ENCODE measurements around the gene LDLRAD4.

LDLRAD4 gene

GRCh38 chr18:13393338-13393737, 174.8 kb downstream of the LDLRAD4 start:
- Histone ChIP-seq H3K4me3 (ENCODE audit: low read depth in 1 of 2, low read length in 2 of 2) (no peak overlapping the region), H3K4me1 (ENCODE audit: insufficient read depth, low read length) (peaks cover 6% of the 10 kb centered on the region; the same call in 1 of the 2 replicates), H3K9me3 (ENCODE audit: insufficient read depth, low read length, severe bottlenecking) (no peaks in the 10 kb centered on the region), H4K20me1 (ENCODE audit: insufficient read depth, low read length) (0 out of 2 replicates have a peak, but pooled peaks cover 3% of the 10 kb centered on the region), H3K27ac (ENCODE audit: low read length) (no peak overlapping the region), H3K27me3 (ENCODE audit: insufficient read depth, low read length, poor library complexity) (no peaks in the 10 kb centered on the region), H3K9ac (ENCODE audit: low read depth, low read length) (no peak overlapping the region), H3K36me3 (ENCODE audit: insufficient read depth, low read length) (peaks cover 24% of the 10 kb centered on the region; the same call in 1 of the 2 replicates), H2AFZ (ENCODE audit: low read depth, low read length) (no peak overlapping the region), H3K79me2 (ENCODE audit: insufficient read depth, low read length) (no peaks in the 10 kb centered on the region), H3K4me2 (ENCODE audit: insufficient read depth, low read length) (no peak overlapping the region)
- DNase-seq, result no peak
- ATAC-seq (ENCODE audit: insufficient read depth, low read depth), result no peak
- TF ChIP-seq EZH2 (IDR thresholded peaks at IDR 0.05; ENCODE audit: borderline replicate concordance, low read depth, low read length, severe bottlenecking) (no peak), CTCF (IDR thresholded peaks at IDR 0.05; ENCODE audit: borderline replicate concordance, extremely low read depth, low read length, poor library complexity, severe bottlenecking) (no peak)

DNA sequence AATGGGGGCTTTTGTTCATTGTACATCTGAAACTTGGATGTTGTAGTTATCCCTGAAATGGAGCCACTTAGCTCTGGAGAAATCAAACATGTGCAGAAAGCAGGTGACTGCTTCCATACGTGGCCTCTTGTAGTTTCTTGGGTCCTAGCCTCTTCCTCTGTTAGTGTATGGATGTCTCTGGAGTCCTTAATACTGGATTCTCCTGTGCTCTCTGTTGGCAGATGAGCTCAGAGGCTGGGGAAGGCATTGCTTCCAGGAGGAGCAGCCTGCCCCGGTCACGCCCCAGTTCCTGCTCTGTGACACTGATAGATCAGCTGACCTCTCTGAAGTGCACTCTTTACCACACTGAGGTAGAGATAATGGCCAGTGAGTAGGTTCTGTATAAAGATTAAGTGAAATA, 176.2 kb downstream of the LDLRAD4 start:
- Histone ChIP-seq H2AFZ (ENCODE audit: low read depth, low read length) (no peak overlapping the region), H3K4me1 (ENCODE audit: insufficient read depth, low read length) (peaks cover 6% of the 10 kb centered on the region; the same call in 1 of the 2 replicates), H3K79me2 (ENCODE audit: insufficient read depth, low read length) (no peaks in the 10 kb centered on the region), H4K20me1 (ENCODE audit: insufficient read depth, low read length) (no peaks in the 10 kb centered on the region), H3K27ac (ENCODE audit: low read length) (peak overlapping the region; percentile 47), H3K4me3 (ENCODE audit: low read depth in 1 of 2, low read length in 2 of 2) (no peak overlapping the region), H3K9ac (ENCODE audit: low read depth, low read length) (no peak overlapping the region), H3K27me3 (ENCODE audit: insufficient read depth, low read length, poor library complexity) (no peaks in the 10 kb centered on the region), H3K9me3 (ENCODE audit: insufficient read depth, low read length, severe bottlenecking) (no peaks in the 10 kb centered on the region), H3K4me2 (ENCODE audit: insufficient read depth, low read length) (no peak overlapping the region), H3K36me3 (ENCODE audit: insufficient read depth, low read length) (peaks cover 13% of the 10 kb centered on the region; the same call in 1 of the 2 replicates)
- TF ChIP-seq CTCF (IDR thresholded peaks at IDR 0.05; ENCODE audit: borderline replicate concordance, extremely low read depth, low read length, poor library complexity, severe bottlenecking) (no peak), EZH2 (IDR thresholded peaks at IDR 0.05; ENCODE audit: borderline replicate concordance, low read depth, low read length, severe bottlenecking) (no peak)
- no peak for ATAC-seq (ENCODE audit: insufficient read depth, low read depth)
- no peak for DNase-seq

GRCh38 chr18:13395577-13395976, 177.0 kb downstream of the LDLRAD4 start:
- Histone ChIP-seq H3K9me3 (ENCODE audit: insufficient read depth, low read length, severe bottlenecking) (no peaks in the 10 kb centered on the region), H3K4me3 (ENCODE audit: low read depth in 1 of 2, low read length in 2 of 2) (no peak overlapping the region), H3K36me3 (ENCODE audit: insufficient read depth, low read length) (0 out of 2 replicates have a peak, but pooled peaks cover 7% of the 10 kb centered on the region), H3K4me1 (ENCODE audit: insufficient read depth, low read length) (peaks cover 6% of the 10 kb centered on the region; the same call in 1 of the 2 replicates), H3K79me2 (ENCODE audit: insufficient read depth, low read length) (no peaks in the 10 kb centered on the region), H2AFZ (ENCODE audit: low read depth, low read length) (no peak overlapping the region), H3K27ac (ENCODE audit: low read length) (no peak overlapping the region), H4K20me1 (ENCODE audit: insufficient read depth, low read length) (no peaks in the 10 kb centered on the region), H3K4me2 (ENCODE audit: insufficient read depth, low read length) (no peak overlapping the region), H3K9ac (ENCODE audit: low read depth, low read length) (no peak overlapping the region), H3K27me3 (ENCODE audit: insufficient read depth, low read length, poor library complexity) (no peaks in the 10 kb centered on the region)
- ATAC-seq (ENCODE audit: insufficient read depth, low read depth), result no peak
- no peak for TF ChIP-seq EZH2 (IDR thresholded peaks at IDR 0.05; ENCODE audit: borderline replicate concordance, low read depth, low read length, severe bottlenecking)
- no peak for TF ChIP-seq CTCF (IDR thresholded peaks at IDR 0.05; ENCODE audit: borderline replicate concordance, extremely low read depth, low read length, poor library complexity, severe bottlenecking)
- DNase-seq, result no peak

Data from DND-41 (cell line).